Smooth muscle cell of the brain vasculature (primary cell): ENCODE results near the gene RUNX3.
"Not testable (repeated sequence)": the region's sequence is repeated elsewhere in the genome, so short reads cannot be mapped to it uniquely, and the experiment has no call there.

Experiments
- DNase-seq: peaks from one replicate; pipeline ENCODE4 v3.0.0-alpha.2; 2012; ENCODE audit warnings: low read depth, low spot score

The RUNX3 gene

GRCh38 chr1:24914226-24915069 lies 15.6 kb downstream of the RUNX3 start:
- peak; percentile 63 for DNase-seq

GRCh38 chr1:24913616-24914225 lies 16.4 kb downstream of the RUNX3 start:
- no peak for DNase-seq

- no peak for DNase-seq
Observed at GRCh38 chr1:24913274-24913604, 16.8 kb downstream of the RUNX3 start.

GRCh38 chr1:24912376-24913273 lies 17.5 kb downstream of the RUNX3 start:
- no peak for DNase-seq

GRCh38 chr1:24911651-24912155 lies 18.4 kb downstream of the RUNX3 start:
- DNase-seq: no peak

GRCh38 chr1:24910751-24911650 lies 19.1 kb downstream of the RUNX3 start:
- no peak for DNase-seq

GRCh38 chr1:24910210-24910609 lies 19.9 kb downstream of the RUNX3 start:
- no peak for DNase-seq

GRCh38 chr1:24909388-24909898 lies 20.6 kb downstream of the RUNX3 start:
- DNase-seq: no peak

GRCh38 chr1:24908591-24909259 lies 21.4 kb downstream of the RUNX3 start:
- no peak for DNase-seq

- DNase-seq: not testable (repeated sequence)
Observed at GRCh38 chr1:24907587-24908294, 22.3 kb downstream of the RUNX3 start.

GRCh38 chr1:24906760-24907490 lies 23.2 kb downstream of the RUNX3 start:
- no peak for DNase-seq

GRCh38 chr1:24905979-24906720 lies 23.9 kb downstream of the RUNX3 start:
- no peak for DNase-seq

- no peak for DNase-seq
Observed at GRCh38 chr1:24905355-24905978, 24.6 kb downstream of the RUNX3 start.

GRCh38 chr1:24904731-24905354 lies 25.2 kb downstream of the RUNX3 start:
- DNase-seq: no peak

- no peak for DNase-seq
Observed at GRCh38 chr1:24903955-24904730, 25.9 kb downstream of the RUNX3 start.

GRCh38 chr1:24903560-24903954 lies 26.5 kb downstream of the RUNX3 start:
- no peak for DNase-seq
